T-helper 2 cell treated with Interferon-gamma antibody and Interleukin-4, amounts not matched to agents 100 ng/mL and 5 ng/mL, for 36 hours (primary cell): Measurements from ENCODE around the gene HRNR. TPM values are rescaled to one million over a fixed set of nuclear protein-coding genes. Genes with fewer than 3 reads are reported as not detected.

Source experiments
- total RNA-seq: library from RNA; stranded (reverse); gene quantifications from 2 replicates; pipeline ENCODE4 v1.2.3, GENCODE V29; 2022

The HRNR gene
- total RNA-seq, 1 donor from 2014 or later: not detected

Other genes with a start within 250 kb of the HRNR start
- gene S100A10, start 230.3 kb downstream of the HRNR start, total RNA-seq: 431 and 437 TPM in 2 replicates
- 475 and 488 TPM in 2 replicates for gene S100A11, start 187.2 kb downstream of the HRNR start, total RNA-seq
- not detected in 2 replicates for gene TCHHL1, start 135.1 kb downstream of the HRNR start, total RNA-seq
- 0.07 and 0.11 TPM in 2 replicates for gene TCHH, start 108.7 kb downstream of the HRNR start, total RNA-seq
- not detected in 2 replicates for gene RPTN, start 65.0 kb downstream of the HRNR start, total RNA-seq
- gene FLG, start 101.0 kb upstream of the HRNR start, total RNA-seq: not detected in 2 replicates
- not detected in 2 replicates for gene FLG2, start 135.8 kb upstream of the HRNR start, total RNA-seq
- not detected in 2 replicates for gene CRNN, start 190.1 kb upstream of the HRNR start, total RNA-seq